Endothelial cell (in vitro differentiated cells): ENCODE results near the gene SLC38A10. TPM values are rescaled to one million over a fixed set of nuclear protein-coding genes. Genes with fewer than 3 reads are reported as not detected.

Experiments
- DNase-seq: peaks from one replicate; pipeline ENCODE4 v3.0.0; 2021; ENCODE audit warnings: low spot score
- H3K27ac Mint-ChIP-seq: one replicate; pipeline ENCODE4 v1.8.0; 2021; ENCODE audit warnings: mixed read lengths, inconsistent platforms; ENCODE audit not compliant: unreplicated experiment
- H3K27me3 Mint-ChIP-seq: one replicate; pipeline ENCODE4 v1.8.0; 2021; ENCODE audit warnings: mild to moderate bottlenecking, moderate library complexity, mixed read lengths, inconsistent platforms; ENCODE audit not compliant: unreplicated experiment
- H3K36me3 Mint-ChIP-seq: one replicate; pipeline ENCODE4 v1.8.0; 2021; ENCODE audit warnings: mild to moderate bottlenecking, low read depth, mixed read lengths, inconsistent platforms; ENCODE audit not compliant: unreplicated experiment
- H3K4me1 Mint-ChIP-seq: one replicate; pipeline ENCODE4 v1.8.0; 2021; ENCODE audit warnings: mild to moderate bottlenecking, mixed read lengths, inconsistent platforms; ENCODE audit not compliant: unreplicated experiment
- H3K4me3 Mint-ChIP-seq: one replicate; pipeline ENCODE4 v1.8.0; 2021; ENCODE audit warnings: mild to moderate bottlenecking, mixed read lengths, inconsistent platforms; ENCODE audit not compliant: unreplicated experiment
- H3K9me3 Mint-ChIP-seq: one replicate; pipeline ENCODE4 v1.8.0; 2021; ENCODE audit warnings: mixed read lengths, inconsistent platforms; ENCODE audit not compliant: unreplicated experiment
- total RNA-seq: library from RNA; stranded (reverse); fragmentation: NEBNext Ultra II Directional; extraction: Animal tissue kit (Norgen Biotek cat#: 25700); gene quantifications from one replicate; pipeline ENCODE4 v1.2.1, GENCODE V29; 2021; ENCODE audit not compliant: unreplicated experiment
- TF ChIP-seq, protein P1 (sequence below): fragments of 200-600 bp; sonication (generic); IDR thresholded peaks from one replicate; pipeline ENCODE4 v1.5.0; 2021; ENCODE audit warnings: antibody characterized with exemption; ENCODE audit not compliant: unreplicated experiment

Gene SLC38A10
- total RNA-seq, 1 donor from 2014 or later: 57.2 TPM

DNA sequence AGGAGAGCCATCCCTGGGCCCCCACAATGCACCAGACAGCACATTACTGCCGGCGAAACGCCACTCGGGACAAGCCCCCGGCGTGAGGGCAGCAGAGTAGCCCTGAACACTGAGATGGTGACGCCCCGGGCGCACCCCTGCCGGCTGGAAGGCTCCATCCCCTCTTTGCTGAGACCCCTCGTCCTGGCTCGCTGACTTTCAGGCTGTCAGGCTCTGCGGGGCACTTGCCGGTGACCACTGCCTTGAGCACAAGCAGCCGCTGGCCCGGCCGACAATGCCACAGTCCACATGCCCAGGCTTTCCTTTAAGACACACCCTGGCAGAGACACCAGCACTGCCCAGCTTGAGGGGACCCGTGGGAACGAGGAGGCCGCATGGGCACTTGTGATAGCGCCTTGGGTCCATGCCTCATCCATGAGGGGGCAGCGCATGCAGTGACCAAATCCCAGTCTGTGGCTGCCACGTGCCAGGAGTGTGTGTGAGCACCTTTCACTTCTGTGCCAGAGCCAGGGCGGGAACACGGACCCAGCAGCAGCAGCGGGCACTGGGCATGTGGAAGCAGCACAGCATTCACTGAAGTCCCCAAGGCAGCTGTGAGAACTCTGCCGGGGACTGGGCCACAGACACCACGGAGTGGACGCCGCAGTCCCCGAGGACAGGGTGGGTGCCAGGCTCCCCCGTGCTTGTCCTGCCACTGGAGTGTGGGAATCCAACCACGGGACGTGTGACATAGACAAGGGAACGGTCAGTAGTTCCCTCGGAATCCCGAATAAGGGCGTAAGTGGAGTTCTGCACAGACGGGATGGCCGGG lies 31.5 kb downstream of the SLC38A10 start:
- Mint-ChIP-seq H3K36me3 (peaks cover 15% of the 10 kb centered on the region), H3K27ac (no peak overlapping the region), H3K4me1 (peaks cover 12% of the 10 kb centered on the region), H3K4me3 (no peak overlapping the region), H3K9me3 (no peaks in the 10 kb centered on the region), H3K27me3 (peaks cover 2% of the 10 kb centered on the region)
- no peak for DNase-seq
- TF ChIP-seq, protein P1, sequence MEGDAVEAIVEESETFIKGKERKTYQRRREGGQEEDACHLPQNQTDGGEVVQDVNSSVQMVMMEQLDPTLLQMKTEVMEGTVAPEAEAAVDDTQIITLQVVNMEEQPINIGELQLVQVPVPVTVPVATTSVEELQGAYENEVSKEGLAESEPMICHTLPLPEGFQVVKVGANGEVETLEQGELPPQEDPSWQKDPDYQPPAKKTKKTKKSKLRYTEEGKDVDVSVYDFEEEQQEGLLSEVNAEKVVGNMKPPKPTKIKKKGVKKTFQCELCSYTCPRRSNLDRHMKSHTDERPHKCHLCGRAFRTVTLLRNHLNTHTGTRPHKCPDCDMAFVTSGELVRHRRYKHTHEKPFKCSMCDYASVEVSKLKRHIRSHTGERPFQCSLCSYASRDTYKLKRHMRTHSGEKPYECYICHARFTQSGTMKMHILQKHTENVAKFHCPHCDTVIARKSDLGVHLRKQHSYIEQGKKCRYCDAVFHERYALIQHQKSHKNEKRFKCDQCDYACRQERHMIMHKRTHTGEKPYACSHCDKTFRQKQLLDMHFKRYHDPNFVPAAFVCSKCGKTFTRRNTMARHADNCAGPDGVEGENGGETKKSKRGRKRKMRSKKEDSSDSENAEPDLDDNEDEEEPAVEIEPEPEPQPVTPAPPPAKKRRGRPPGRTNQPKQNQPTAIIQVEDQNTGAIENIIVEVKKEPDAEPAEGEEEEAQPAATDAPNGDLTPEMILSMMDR: no peak

DNA sequence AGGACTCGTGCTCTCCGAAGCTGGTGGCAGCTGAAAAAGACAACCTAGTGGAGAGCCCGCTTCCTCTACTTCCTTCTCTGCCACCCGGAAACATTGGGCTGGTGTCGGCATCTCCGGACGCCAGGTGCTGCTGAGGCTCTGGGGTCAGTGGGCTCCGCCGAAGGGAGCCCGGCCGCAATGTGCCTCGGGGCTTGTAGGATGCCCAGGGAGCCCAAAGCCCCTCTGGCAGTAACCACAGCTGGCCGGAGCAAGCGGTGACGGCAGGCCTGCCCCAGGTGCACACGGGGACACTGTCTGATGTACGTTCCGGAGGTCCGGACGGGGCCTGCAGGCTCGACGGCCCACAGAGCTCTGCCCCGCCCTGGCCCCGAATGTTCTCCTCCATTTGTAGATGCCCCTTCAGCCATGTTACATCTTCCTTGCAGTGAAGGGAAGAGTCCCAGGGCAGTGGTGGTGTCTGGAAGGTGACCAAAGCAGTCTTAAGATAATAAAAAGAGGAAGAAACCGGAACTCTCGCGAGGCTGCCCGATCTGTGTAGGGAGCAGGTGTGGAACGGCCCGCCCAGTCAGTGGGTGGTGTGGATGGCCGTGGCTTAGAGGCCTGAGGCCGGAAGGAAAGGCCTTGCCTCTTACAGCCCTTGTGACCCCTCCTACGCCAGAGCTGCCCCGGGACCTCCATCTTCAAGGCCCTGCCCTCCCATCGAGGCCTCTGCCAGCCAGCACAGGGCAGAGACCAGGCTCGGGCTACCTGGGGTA lies 33.3 kb downstream of the SLC38A10 start:
- H3K4me3 Mint-ChIP-seq: no peak overlapping the region
- H3K4me1 Mint-ChIP-seq: peaks cover 5% of the 10 kb centered on the region
- no peak overlapping the region for H3K27ac Mint-ChIP-seq
- DNase-seq: no peak
- H3K36me3 Mint-ChIP-seq: peaks cover 10% of the 10 kb centered on the region
- peaks cover 7% of the 10 kb centered on the region for H3K27me3 Mint-ChIP-seq
- TF ChIP-seq, protein P1: no peak
- no peaks in the 10 kb centered on the region for H3K9me3 Mint-ChIP-seq

DNA sequence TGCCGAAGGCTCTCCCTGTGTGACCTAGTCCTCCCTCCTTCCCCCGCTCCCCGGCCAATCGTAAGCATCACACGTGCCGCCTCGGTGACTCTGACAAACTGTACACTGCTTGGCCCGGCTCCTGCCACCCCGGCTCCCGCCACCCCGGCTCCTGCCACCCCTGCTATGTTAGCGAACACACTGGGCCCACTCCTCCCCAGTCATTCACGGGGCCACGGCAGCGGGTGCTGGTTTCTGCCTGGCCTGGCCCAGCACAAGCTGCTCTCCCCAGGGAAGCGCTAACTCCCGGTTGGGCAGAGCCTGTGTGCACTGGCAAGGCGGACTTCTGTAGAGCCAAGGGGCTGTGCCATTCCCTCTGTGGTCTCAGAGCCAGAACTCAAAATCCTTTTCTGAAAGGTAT lies 34.0 kb downstream of the SLC38A10 start:
- TF ChIP-seq, protein P1: no peak
- H3K27me3 Mint-ChIP-seq: peaks cover 7% of the 10 kb centered on the region
- no peaks in the 10 kb centered on the region for H3K9me3 Mint-ChIP-seq
- peaks cover 5% of the 10 kb centered on the region for H3K4me1 Mint-ChIP-seq
- H3K36me3 Mint-ChIP-seq: peaks cover 10% of the 10 kb centered on the region
- no peak overlapping the region for H3K27ac Mint-ChIP-seq
- DNase-seq: no peak
- no peak overlapping the region for H3K4me3 Mint-ChIP-seq

DNA sequence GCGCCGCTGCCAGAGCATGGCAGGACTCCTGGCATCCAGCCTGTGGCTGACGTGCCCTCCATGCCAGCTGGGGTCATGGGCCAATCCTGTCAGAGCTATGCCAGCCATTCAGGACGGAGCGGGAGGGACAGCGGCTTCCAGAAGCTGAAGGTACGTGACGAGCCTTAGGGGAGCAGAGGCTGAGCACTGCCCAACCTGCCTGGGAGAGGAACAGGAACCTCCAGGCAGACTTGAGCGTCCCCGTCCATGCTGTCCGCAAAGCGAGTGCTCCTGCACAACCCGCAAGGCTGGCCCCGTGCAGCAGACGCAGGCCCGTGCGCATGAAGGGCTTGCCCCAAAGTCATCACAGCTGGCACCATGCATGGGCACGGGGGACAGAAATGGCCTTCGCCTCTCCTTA lies 34.5 kb downstream of the SLC38A10 start:
- Mint-ChIP-seq H3K27ac (no peak overlapping the region), H3K9me3 (no peaks in the 10 kb centered on the region), H3K4me1 (peaks cover 5% of the 10 kb centered on the region), H3K27me3 (peaks cover 7% of the 10 kb centered on the region), H3K4me3 (no peak overlapping the region), H3K36me3 (peaks cover 10% of the 10 kb centered on the region)
- TF ChIP-seq, protein P1: no peak
- no peak for DNase-seq

DNA sequence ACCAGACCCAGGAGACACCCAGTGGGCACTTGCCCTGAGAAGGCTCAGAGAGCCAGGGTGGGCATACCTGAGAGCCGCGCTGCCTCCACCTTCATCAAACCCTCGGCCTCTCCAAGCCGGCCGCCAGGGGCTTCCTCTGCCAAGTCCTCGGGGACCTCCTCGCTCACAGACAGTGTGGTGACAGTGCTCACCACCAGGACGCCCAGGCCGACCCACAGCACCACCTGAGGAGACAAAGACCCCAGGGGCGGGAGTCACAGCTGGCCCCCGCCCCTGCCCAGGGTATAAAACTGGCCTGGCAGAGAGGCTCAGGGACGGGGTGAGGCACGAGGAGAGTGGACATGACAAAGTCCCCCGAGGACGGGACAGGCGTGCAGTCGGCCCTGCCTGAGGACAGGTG lies 34.9 kb downstream of the SLC38A10 start:
- Mint-ChIP-seq H3K4me1 (peaks cover 5% of the 10 kb centered on the region), H3K27ac (no peak overlapping the region), H3K9me3 (no peaks in the 10 kb centered on the region), H3K27me3 (peaks cover 7% of the 10 kb centered on the region), H3K36me3 (peaks cover 10% of the 10 kb centered on the region), H3K4me3 (no peak overlapping the region)
- TF ChIP-seq, protein P1: no peak
- DNase-seq: no peak
